Activated naive CD4-positive, alpha-beta T cell treated with anti-CD3 and anti-CD28 coated beads, Interleukin-2, amount 10 ng/mL, durations not matched to agents 7 days and 5 days (primary cell): ENCODE measurements around the gene KCNMA1.

Experiments used
- CTCF ChIA-PET: fragments of 350-600 bp; sonication (Branson Sonifier 250); formaldehyde crosslinking; loops from one replicate; lab custom pipeline; 2021; ENCODE audit warnings: antibody characterized with exemption; lab: Charles Lee
- DNase-seq: peaks from one replicate; pipeline ENCODE4 v3.0.0-alpha.2; 2020
- H3K27ac Mint-ChIP-seq: one replicate; pipeline ENCODE4 v1.8.0; 2021; ENCODE audit warnings: mild to moderate bottlenecking, moderate library complexity, mixed read lengths
- H3K27me3 Mint-ChIP-seq: one replicate; pipeline ENCODE4 v1.8.0; 2021; ENCODE audit warnings: mild to moderate bottlenecking, mixed read lengths
- H3K36me3 Mint-ChIP-seq: one replicate; pipeline ENCODE4 v1.8.0; 2021; ENCODE audit warnings: mixed read lengths
- H3K4me1 Mint-ChIP-seq: one replicate; pipeline ENCODE4 v1.8.0; 2021; ENCODE audit warnings: mixed read lengths
- H3K4me3 Mint-ChIP-seq: one replicate; pipeline ENCODE4 v1.8.0; 2021; ENCODE audit warnings: mild to moderate bottlenecking, moderate library complexity, mixed read lengths
- H3K9me3 Mint-ChIP-seq: one replicate; pipeline ENCODE4 v1.8.0; 2021; ENCODE audit warnings: mixed read lengths

KCNMA1 gene

DNA sequence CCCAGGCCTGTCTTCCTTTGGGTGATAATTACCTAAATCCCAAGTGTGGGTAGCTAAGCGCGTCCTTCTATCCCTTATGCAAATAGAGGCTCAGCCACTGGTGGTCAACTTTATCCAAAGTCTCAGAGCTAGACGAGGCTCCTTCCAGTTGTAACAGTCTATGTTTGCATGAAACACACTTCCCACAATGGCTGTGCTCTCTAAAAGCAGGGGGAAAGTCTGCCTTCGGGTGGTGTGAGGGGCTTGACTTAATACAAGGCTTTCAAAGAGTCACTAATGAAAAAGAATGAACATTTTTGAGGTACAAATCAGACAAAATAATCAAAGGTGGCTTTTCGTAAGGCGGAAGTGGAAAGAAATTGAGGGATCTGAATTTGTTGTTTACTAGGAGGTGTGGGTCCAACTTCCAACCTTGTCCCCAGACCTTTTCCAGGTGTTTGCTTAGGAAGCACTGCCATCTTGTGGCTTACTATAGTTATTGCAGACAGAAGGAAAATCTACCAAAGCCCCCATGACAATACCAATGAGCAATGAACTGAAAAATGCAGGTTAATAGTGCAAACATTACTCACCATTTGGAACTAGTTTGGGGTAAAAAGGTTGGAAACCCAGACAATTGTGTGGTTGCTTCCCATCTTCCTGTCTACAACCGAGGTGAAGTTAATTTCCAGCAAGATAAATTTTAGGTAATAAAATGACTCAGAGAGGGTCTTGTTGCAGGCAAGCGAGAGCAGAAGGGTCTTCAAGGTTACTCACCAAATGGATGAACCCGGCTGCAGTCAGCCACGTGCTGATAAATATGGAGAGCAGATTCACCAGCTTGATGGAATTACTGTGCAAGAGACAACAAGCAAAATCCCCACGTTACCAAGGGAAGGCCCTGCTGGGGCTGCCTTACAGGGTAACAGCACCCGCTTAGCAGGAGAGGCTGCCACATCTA is 525.7 kb downstream of the KCNMA1 start:
- CTCF ChIA-PET, result interaction anchor here (1.2 kb wide), 1 partner anchor 127 kb away, joined by 3 read pairs; no protein-coding TSS in a partner anchor
- no peaks in the 10 kb centered on the region for H3K4me1 Mint-ChIP-seq
- DNase-seq, result no peak
- no peaks in the 10 kb centered on the region for H3K9me3 Mint-ChIP-seq
- H3K4me3 Mint-ChIP-seq, result no peak overlapping the region
- no peaks in the 10 kb centered on the region for H3K36me3 Mint-ChIP-seq
- no peak overlapping the region for H3K27ac Mint-ChIP-seq
- no peaks in the 10 kb centered on the region for H3K27me3 Mint-ChIP-seq

GRCh38 chr10:77110757-77111156 is 526.9 kb downstream of the KCNMA1 start:
- Mint-ChIP-seq H3K4me3 (no peak overlapping the region), H3K36me3 (no peaks in the 10 kb centered on the region), H3K27ac (no peak overlapping the region), H3K4me1 (no peaks in the 10 kb centered on the region), H3K27me3 (no peaks in the 10 kb centered on the region), H3K9me3 (no peaks in the 10 kb centered on the region)
- CTCF ChIA-PET, result interaction anchor here (1.2 kb wide), 1 partner anchor 126 kb away, joined by 3 read pairs; no protein-coding TSS in a partner anchor
- no peak for DNase-seq

DNA sequence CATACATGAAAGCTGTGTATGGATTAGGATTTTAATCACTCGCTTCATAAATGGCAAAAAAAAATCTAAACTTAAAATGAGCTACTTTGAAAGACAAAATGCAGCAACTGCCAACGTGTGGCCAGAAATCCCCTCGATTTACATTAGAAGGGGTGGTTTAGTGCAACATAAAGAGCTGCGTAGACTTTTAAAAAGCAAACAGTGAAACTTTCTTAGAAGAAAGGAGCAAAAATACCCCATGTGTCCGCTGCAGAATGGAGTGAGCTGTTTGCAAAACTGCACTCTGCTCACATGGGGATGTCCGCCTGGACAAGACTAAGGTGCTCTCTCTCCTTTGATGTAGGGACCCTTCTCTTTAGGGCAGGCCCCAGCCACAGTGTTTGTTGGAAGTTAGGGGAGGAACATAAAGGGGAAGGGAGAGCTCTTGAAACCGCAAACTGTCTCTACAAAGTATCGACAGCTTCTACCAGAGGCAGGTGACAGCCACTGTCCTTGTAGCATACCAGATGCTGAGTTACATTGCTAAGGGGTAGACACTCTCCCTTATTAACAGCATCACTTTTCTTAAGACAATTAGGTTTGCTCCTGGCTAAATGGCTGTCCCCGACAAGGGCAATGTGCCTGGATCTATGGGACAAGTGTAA is 528.1 kb downstream of the KCNMA1 start:
- CTCF ChIA-PET, result interaction anchor here (0.7 kb wide), 1 partner anchor 14 kb away, joined by 3 read pairs; no protein-coding TSS in a partner anchor
- H3K27me3 Mint-ChIP-seq, result peaks cover 3% of the 10 kb centered on the region
- H3K9me3 Mint-ChIP-seq, result no peaks in the 10 kb centered on the region
- H3K4me1 Mint-ChIP-seq, result no peaks in the 10 kb centered on the region
- no peak overlapping the region for H3K4me3 Mint-ChIP-seq
- no peaks in the 10 kb centered on the region for H3K36me3 Mint-ChIP-seq
- no peak for DNase-seq
- no peak overlapping the region for H3K27ac Mint-ChIP-seq

- no peak for DNase-seq
- CTCF ChIA-PET, result no interaction called here
- H3K4me1 Mint-ChIP-seq, result no peaks in the 10 kb centered on the region
- H3K27ac Mint-ChIP-seq, result no peak overlapping the region
- H3K27me3 Mint-ChIP-seq, result peaks cover 4% of the 10 kb centered on the region
- H3K4me3 Mint-ChIP-seq, result no peak overlapping the region
- no peaks in the 10 kb centered on the region for H3K36me3 Mint-ChIP-seq
- no peaks in the 10 kb centered on the region for H3K9me3 Mint-ChIP-seq
These were observed 530.9 kb downstream of the KCNMA1 start for GRCh38 chr10:77106676-77107075.

DNA sequence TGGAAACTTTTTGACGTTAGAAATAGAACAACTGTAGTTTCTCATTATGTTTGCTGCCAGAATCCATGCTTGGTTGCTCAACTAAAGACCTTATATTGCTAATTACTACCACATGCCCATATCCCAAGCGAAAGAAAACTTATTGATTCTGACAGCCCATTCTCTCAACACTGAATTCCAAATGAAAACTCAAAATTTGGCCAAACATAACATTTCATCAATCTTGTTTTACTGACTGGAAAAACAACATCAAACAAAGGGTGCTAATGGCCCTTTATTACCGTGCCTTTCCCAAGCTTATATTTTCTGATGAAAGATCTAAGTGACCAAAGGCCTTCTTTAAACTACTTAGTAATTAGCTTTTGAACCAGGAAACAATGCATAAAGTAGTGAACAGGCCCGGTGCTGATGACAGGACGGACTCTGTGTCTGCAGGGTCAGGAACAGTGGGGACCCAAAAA is 531.8 kb downstream of the KCNMA1 start:
- no peaks in the 10 kb centered on the region for H3K9me3 Mint-ChIP-seq

DNA sequence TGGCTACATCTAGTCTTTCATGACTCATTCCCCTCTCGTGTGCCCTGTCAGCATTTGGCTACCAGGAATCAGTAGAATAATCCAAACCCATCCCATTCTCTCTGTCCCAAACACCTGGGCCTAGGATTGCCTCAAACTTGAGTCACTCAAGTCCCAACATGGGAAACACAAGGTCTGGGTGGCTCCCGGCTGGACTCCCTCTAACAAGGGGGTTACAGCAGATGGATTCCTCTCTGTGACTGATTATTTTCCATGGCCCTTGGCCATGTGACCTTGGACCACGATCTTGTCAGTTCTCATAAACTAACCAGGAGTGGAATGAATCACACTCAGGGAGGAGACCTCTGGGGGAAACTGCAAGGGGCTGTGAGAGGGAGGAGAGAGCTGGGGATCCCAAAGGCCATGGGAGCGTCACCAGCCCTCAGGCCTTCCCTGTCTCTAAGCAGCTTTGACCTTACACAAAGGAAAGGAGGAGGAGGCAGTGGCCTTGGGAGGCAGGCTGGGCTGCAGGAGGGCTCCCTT is 533.1 kb downstream of the KCNMA1 start:
- Mint-ChIP-seq H3K9me3 (no peaks in the 10 kb centered on the region), H3K4me1 (no peaks in the 10 kb centered on the region), H3K27ac (no peak overlapping the region), H3K27me3 (peaks cover 4% of the 10 kb centered on the region), H3K4me3 (no peak overlapping the region), H3K36me3 (no peaks in the 10 kb centered on the region)
- DNase-seq, result no peak
- CTCF ChIA-PET, result no interaction called here

More for the DNA sequence above, 531.8 kb downstream of the KCNMA1 start:
- H3K36me3 Mint-ChIP-seq, result no peaks in the 10 kb centered on the region
- peaks cover 4% of the 10 kb centered on the region for H3K27me3 Mint-ChIP-seq
- CTCF ChIA-PET, result interaction anchor here (0.6 kb wide), 1 partner anchor 584 kb away, joined by 3 read pairs; no protein-coding TSS in a partner anchor
- H3K4me1 Mint-ChIP-seq, result no peaks in the 10 kb centered on the region
- DNase-seq, result no peak
- no peak overlapping the region for H3K27ac Mint-ChIP-seq
- H3K4me3 Mint-ChIP-seq, result no peak overlapping the region

DNA sequence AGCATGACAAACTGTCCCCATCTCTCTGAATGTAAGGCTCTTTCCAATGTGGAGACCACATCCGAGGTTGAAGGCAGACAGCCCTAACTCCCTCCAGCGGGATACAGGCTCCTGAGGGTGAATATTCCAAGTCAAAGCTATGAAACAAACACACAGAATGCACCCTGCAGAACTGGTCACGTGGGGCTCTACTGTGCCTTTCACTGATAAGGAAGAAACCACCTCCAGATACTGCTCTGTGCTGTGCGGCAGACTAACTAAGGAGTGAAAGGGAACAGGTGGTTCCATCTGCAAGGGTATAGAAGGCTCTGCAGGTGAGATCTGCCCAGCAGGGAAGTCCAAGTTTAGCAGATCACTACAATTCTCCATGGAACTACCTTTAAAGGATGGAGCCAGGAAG is 534.4 kb downstream of the KCNMA1 start:
- Mint-ChIP-seq H3K27ac (no peak overlapping the region), H3K27me3 (peaks cover 4% of the 10 kb centered on the region), H3K4me3 (no peak overlapping the region), H3K4me1 (no peaks in the 10 kb centered on the region), H3K9me3 (no peaks in the 10 kb centered on the region), H3K36me3 (no peaks in the 10 kb centered on the region)
- CTCF ChIA-PET, result no interaction called here
- no peak for DNase-seq

GRCh38 chr10:77101341-77101740 is 536.3 kb downstream of the KCNMA1 start:
- Mint-ChIP-seq H3K4me1 (no peaks in the 10 kb centered on the region), H3K27me3 (peaks cover 4% of the 10 kb centered on the region), H3K9me3 (no peaks in the 10 kb centered on the region), H3K36me3 (no peaks in the 10 kb centered on the region), H3K27ac (no peak overlapping the region), H3K4me3 (no peak overlapping the region)
- CTCF ChIA-PET, result no interaction called here
- DNase-seq, result no peak

- Mint-ChIP-seq H3K4me3 (no peak overlapping the region), H3K27me3 (no peaks in the 10 kb centered on the region), H3K36me3 (no peaks in the 10 kb centered on the region), H3K9me3 (no peaks in the 10 kb centered on the region), H3K4me1 (no peaks in the 10 kb centered on the region), H3K27ac (no peak overlapping the region)
- CTCF ChIA-PET, result no interaction called here
- DNase-seq, result no peak
These were observed 538.5 kb downstream of the KCNMA1 start for GRCh38 chr10:77099136-77099535.

- Mint-ChIP-seq H3K4me3 (no peak overlapping the region), H3K9me3 (no peaks in the 10 kb centered on the region), H3K27me3 (no peaks in the 10 kb centered on the region), H3K36me3 (no peaks in the 10 kb centered on the region), H3K27ac (no peak overlapping the region), H3K4me1 (no peaks in the 10 kb centered on the region)
- no peak for DNase-seq
- CTCF ChIA-PET, result no interaction called here
These were observed 540.0 kb downstream of the KCNMA1 start for GRCh38 chr10:77097625-77098024.

DNA sequence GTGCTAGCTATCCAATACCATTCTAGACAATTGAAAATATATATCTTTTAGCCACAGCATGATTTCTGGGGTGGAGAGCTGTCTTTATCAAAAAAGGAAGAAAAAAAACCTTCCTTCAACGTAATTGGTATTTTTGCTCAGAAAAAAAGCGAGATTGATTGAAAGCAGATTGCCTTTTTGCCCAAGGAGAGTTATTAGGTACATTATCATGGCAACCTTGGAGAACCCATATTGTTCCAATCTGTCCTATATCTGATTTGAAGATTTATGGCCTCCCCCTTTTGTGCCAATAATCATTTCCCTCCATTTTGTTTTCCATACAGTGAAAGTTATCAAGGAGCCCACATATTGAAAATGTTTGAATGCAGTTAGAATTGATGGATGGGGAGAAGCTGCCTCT is 544.5 kb downstream of the KCNMA1 start:
- CTCF ChIA-PET, result no interaction called here
- DNase-seq, result no peak
- H3K27ac Mint-ChIP-seq, result no peak overlapping the region
- H3K4me3 Mint-ChIP-seq, result no peak overlapping the region
- no peaks in the 10 kb centered on the region for H3K9me3 Mint-ChIP-seq
- no peaks in the 10 kb centered on the region for H3K36me3 Mint-ChIP-seq
- H3K27me3 Mint-ChIP-seq, result no peaks in the 10 kb centered on the region
- no peaks in the 10 kb centered on the region for H3K4me1 Mint-ChIP-seq

DNA sequence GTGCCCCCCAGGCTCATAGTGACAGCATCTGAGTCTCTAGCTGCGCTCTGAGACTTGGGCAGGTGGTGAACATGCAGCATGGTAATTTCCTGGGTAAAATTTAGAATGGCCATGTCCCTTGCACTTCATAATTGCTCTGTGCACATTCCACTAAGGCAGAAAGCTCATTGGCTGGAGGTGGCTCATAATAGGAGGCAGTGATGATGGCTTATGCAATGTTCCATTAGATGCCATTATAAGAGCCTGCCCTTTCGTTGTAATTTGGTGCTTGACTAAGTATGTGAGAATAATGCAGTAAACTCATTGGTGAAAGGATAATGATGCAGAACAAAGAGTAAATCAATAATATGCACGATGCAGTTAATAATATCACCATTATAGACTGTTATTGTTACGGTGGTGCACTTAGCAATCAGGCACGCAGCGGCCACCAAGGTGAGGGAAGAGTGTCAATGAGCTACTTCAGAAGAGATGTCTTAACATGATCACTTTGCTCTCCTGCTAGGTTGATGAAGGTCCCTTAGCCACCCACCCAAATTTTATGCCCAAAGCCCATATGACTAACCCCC is 545.9 kb downstream of the KCNMA1 start:
- Mint-ChIP-seq H3K27ac (no peak overlapping the region), H3K9me3 (no peaks in the 10 kb centered on the region), H3K4me1 (no peaks in the 10 kb centered on the region), H3K4me3 (no peak overlapping the region), H3K36me3 (no peaks in the 10 kb centered on the region), H3K27me3 (no peaks in the 10 kb centered on the region)
- CTCF ChIA-PET, result no interaction called here
- no peak for DNase-seq

DNA sequence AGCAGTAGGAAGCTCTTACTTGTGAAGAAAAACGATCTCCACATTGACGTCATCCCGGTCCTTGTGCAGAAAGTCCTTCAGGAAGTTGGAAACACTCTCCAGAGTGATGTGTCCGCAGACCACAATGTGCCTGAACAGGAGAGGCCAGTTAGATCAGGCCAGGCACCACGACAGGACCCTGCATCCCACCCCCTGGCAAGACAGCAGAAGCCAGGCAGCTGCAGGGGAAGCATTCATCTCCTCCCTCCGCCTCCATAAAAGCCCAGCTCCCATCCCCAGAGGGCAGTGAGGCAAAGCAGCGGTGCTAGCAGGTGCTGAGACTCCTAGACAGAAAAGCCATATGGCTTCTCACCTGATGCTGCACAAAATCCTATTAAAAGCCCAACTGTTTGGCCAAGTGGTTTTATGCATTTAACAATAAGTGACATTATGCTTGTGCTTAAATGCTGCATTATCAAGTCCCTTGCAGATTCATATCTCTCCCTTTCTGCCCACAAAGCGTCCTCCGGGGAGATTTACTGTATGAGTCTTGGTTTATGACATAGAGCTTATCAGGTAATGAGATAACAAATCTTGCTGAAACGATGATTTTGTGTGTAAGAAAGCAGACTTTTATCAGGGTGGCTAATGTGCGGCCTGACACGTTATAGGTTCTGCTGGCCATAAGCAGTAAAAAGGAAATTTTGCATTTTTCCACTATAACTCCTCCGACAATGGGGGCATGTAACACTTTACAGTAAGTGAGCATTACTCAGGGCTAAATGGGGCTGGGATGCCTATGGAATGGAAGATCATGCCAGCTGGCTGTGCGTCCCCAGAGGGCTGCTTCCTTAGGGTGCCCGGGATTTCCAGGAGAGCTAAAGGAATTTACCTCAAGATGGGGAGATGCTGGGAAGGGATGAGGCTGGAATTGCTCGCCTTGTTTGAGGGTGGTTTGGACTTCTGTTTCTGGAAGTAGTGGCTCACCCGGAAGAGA is 546.9 kb downstream of the KCNMA1 start:
- DNase-seq, result no peak
- CTCF ChIA-PET, result no interaction called here
- Mint-ChIP-seq H3K27me3 (no peaks in the 10 kb centered on the region), H3K4me1 (no peaks in the 10 kb centered on the region), H3K36me3 (no peaks in the 10 kb centered on the region), H3K27ac (no peak overlapping the region), H3K9me3 (no peaks in the 10 kb centered on the region), H3K4me3 (no peak overlapping the region)
